ENCODE measurements around the gene TTN. TPM values are rescaled to one million over a fixed set of nuclear protein-coding genes. Genes with fewer than 3 reads are reported as not detected.
A peak's percentile ranks its signal among the peaks of the same experiment; 100 is the strongest.

Gene TTN
- total and polyA plus RNA-seq, 4 donors: 0.53 to 47.4 (median 19.7) TPM

- WGBS, 2 donors: 52 to 62% methylated on average over 9 of the region's 9 CpGs
- H3K36me3 ChIP-seq (ENCODE audit: control insufficient read depth in 4 of 4, insufficient read depth in 4 of 4, low read length in 4 of 4): no peaks in the 10 kb centered on the region
- H3K27me3 ChIP-seq (ENCODE audit: control insufficient read depth in 3 of 3, insufficient read depth in 3 of 3, low read length in 2 of 3): no peaks in the 10 kb centered on the region
- DNase-seq (no peak), ATAC-seq (ENCODE audit: insufficient read depth, low FRiP score) (no peak)
- H3K9ac ChIP-seq (ENCODE audit: insufficient read depth in 1 of 2, low read length in 2 of 2): no peak overlapping the region
- no peak overlapping the region for H3K4me3 ChIP-seq
- H3K9me3 ChIP-seq (ENCODE audit: control insufficient read depth in 4 of 4, insufficient read depth in 3 of 4, low read length in 3 of 4): no peaks in the 10 kb centered on the region
- H3K27ac ChIP-seq (ENCODE audit: low read depth in 1 of 2, low read length in 1 of 2): peak overlapping the region in 1 of 2 donors; percentile 51
- peaks cover 0 to 16% (median 8%) of the 10 kb centered on the region in 5 donors for H3K4me1 ChIP-seq (ENCODE audit: control insufficient read depth in 5 of 5, insufficient read depth in 5 of 5, low read length in 5 of 5)
- no peak for TF ChIP-seq CTCF (IDR thresholded peaks at IDR 0.05; ENCODE audit: control extremely low read depth, extremely low read depth)
These were observed 20.7 kb upstream of the TTN start for GRCh38 chr2:178827739-178828485.

DNA sequence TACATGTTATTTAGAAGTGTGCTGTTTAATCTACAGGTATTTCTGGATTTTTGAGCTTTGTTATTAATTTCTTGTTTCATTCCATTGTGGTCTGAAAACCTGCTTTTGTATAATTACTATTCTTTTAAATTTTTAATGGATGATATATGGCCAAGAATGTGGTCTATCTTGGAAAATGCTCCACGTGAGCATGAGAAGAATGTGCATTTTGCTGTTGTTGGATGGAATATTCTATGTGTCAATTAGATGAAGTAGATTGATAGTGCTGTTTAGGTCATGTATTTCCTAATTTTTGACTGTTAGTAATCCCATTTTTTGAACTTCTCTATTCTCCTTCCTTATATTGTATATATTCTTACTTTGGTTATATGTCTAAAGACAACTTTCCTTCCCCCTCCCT lies 19.9 kb upstream of the TTN start:
- Histone ChIP-seq H3K27ac (ENCODE audit: low read depth in 1 of 2, low read length in 1 of 2) (peak overlapping the region in 1 of 2 donors; percentile 51), H3K9ac (ENCODE audit: insufficient read depth in 1 of 2, low read length in 2 of 2) (no peak overlapping the region), H3K27me3 (ENCODE audit: control insufficient read depth in 3 of 3, insufficient read depth in 3 of 3, low read length in 2 of 3) (no peaks in the 10 kb centered on the region), H3K4me3 (no peak overlapping the region), H3K36me3 (ENCODE audit: control insufficient read depth in 4 of 4, insufficient read depth in 4 of 4, low read length in 4 of 4) (no peaks in the 10 kb centered on the region), H3K9me3 (ENCODE audit: control insufficient read depth in 4 of 4, insufficient read depth in 3 of 4, low read length in 3 of 4) (no peaks in the 10 kb centered on the region), H3K4me1 (ENCODE audit: control insufficient read depth in 5 of 5, insufficient read depth in 5 of 5, low read length in 5 of 5) (peaks cover 0 to 16% (median 8%) of the 10 kb centered on the region in 5 donors)
- DNase-seq (no peak), ATAC-seq (ENCODE audit: insufficient read depth, low FRiP score) (no peak)
- TF ChIP-seq CTCF (IDR thresholded peaks at IDR 0.05; ENCODE audit: control extremely low read depth, extremely low read depth): no peak
- WGBS, 2 donors: 86 to 93% methylated on average over 1 of the region's 1 CpG

- Histone ChIP-seq H3K9ac (ENCODE audit: insufficient read depth in 1 of 2, low read length in 2 of 2) (no peak overlapping the region), H3K27ac (ENCODE audit: low read depth in 1 of 2, low read length in 1 of 2) (peak overlapping the region in 1 of 2 donors; percentile 33), H3K4me1 (ENCODE audit: control insufficient read depth in 5 of 5, insufficient read depth in 5 of 5, low read length in 5 of 5) (peaks cover 0 to 13% (median 6%) of the 10 kb centered on the region in 5 donors), H3K4me3 (no peak overlapping the region), H3K36me3 (ENCODE audit: control insufficient read depth in 4 of 4, insufficient read depth in 4 of 4, low read length in 4 of 4) (no peaks in the 10 kb centered on the region), H3K27me3 (ENCODE audit: control insufficient read depth in 3 of 3, insufficient read depth in 3 of 3, low read length in 2 of 3) (no peaks in the 10 kb centered on the region), H3K9me3 (ENCODE audit: control insufficient read depth in 4 of 4, insufficient read depth in 3 of 4, low read length in 3 of 4) (no peaks in the 10 kb centered on the region)
- no peak for TF ChIP-seq CTCF (IDR thresholded peaks at IDR 0.05; ENCODE audit: control extremely low read depth, extremely low read depth)
- DNase-seq (no peak), ATAC-seq (ENCODE audit: insufficient read depth, low FRiP score) (no peak)
- 41 to 84% methylated on average over 1 of the region's 1 CpG for WGBS, 2 donors
These were observed 18.0 kb upstream of the TTN start for GRCh38 chr2:178825183-178825582.
